K562 (cell line): ENCODE results near the gene DAGLB. TPM values are rescaled to one million over a fixed set of nuclear protein-coding genes. Genes with fewer than 3 reads are reported as not detected.
A peak's percentile ranks its signal among the peaks of the same experiment; 100 is the strongest.

ENCODE experiments used
- BHLHE40 ChIP-seq: IDR thresholded peaks from 2 replicates; pipeline ENCODE4 v1.6.1; 2011; ENCODE audit warnings: low read length, improper control_type of control experiment
- CBX3 ChIP-seq, 2 experiments: IDR thresholded peaks; 1 replicate in 1 of 2; 2 replicates in 1 of 2; pipeline ENCODE4 v1.6.1; 2012; ENCODE audit warnings: inconsistent platforms in 2 of 2, low read length in 2 of 2, borderline replicate concordance in 1 of 2, control low read depth in 1 of 2
- CREB3 ChIP-seq: fragments of 450-650 bp; conservative IDR thresholded peaks from 2 replicates; pipeline ENCODE4 v1.6.1; 2016; ENCODE audit warnings: missing genetic modification characterization, low read depth, mild to moderate bottlenecking, missing compliant biosample characterization, moderate library complexity
- FOSL1 ChIP-seq: fragments of 200-800 bp; sonication (Bioruptor generic); conservative IDR thresholded peaks from 2 replicates; pipeline ENCODE4 v1.6.1; 2016; ENCODE audit warnings: missing genetic modification characterization, missing compliant biosample characterization
- FOXK1 ChIP-seq: sonication (generic); formaldehyde crosslinking; IDR thresholded peaks from 2 replicates; pipeline ENCODE4 v1.8.0; 2022; ENCODE audit warnings: missing genetic modification reagents, mild to moderate bottlenecking, borderline replicate concordance
- RNF2 ChIP-seq: sonication (generic); IDR thresholded peaks from 2 replicates; pipeline ENCODE4 v1.6.1; 2016
- SMARCC2 ChIP-seq: fragments of 450-650 bp; IDR thresholded peaks from 2 replicates; pipeline ENCODE4 v1.6.1; 2017; ENCODE audit warnings: antibody characterized with exemption, moderate library complexity, mild to moderate bottlenecking, low read depth
- ZC3H4 ChIP-seq: sonication (generic); formaldehyde crosslinking; IDR thresholded peaks from 2 replicates; pipeline ENCODE4 v1.9.0; 2021; ENCODE audit warnings: missing genetic modification reagents, borderline replicate concordance
- ZNF263 ChIP-seq: sonication (generic); formaldehyde crosslinking; IDR thresholded peaks from 2 replicates; pipeline ENCODE4 v1.8.0; 2022; ENCODE audit warnings: mild to moderate bottlenecking, missing genetic modification reagents, borderline replicate concordance
- ZNF280A ChIP-seq: fragments of 450-650 bp; IDR thresholded peaks from 2 replicates; pipeline ENCODE4 v1.6.1; 2018; ENCODE audit warnings: mild to moderate bottlenecking, low read depth; ENCODE audit not compliant: partially characterized antibody
- polyA plus RNA-seq, 8 experiments: library from polyadenylated mRNA; depleted of rRNA in 4 of 8; stranded (reverse) in 5 of 8; unstranded in 3 of 8; fragments of >200 nt; fragmentation: Nextera tagmentation in 2 of 8; fragmentation: Illumina TruSeq in 1 of 8; extraction: Ambion mirVana in 2 of 8; extraction: Trizol in 1 of 8; gene quantifications; 2 replicates each; pipeline versions ENCODE4 v1.2.1 to v1.2.3, GENCODE V29; 2011 to 2014; ENCODE audit warnings: inconsistent platforms in 1 of 8, missing spikeins in 1 of 8
- total RNA-seq, 7 experiments: library from RNA; depleted of rRNA in 6 of 7; stranded (reverse); fragments of >200 nt in 6 of 7; fragmentation: Illumina TruSeq in 2 of 7; extraction: Trizol in 2 of 7; gene quantifications; 2 replicates each; pipeline versions ENCODE4 v1.2.1 to v1.2.3, GENCODE V29; 2011 to 2021; ENCODE audit warnings: low replicate concordance in 1 of 7
- TF ChIP-seq, protein P1 (sequence below), 2 experiments: fragments of 450-650 bp; conservative IDR thresholded peaks; 2 replicates each; pipeline ENCODE4 v1.6.1; 2017; ENCODE audit warnings: mild to moderate bottlenecking in 2 of 2, moderate library complexity in 2 of 2
- TF ChIP-seq, protein P2 (sequence below): fragments of 450-650 bp; IDR thresholded peaks from 2 replicates; pipeline ENCODE4 v1.6.1; 2018; ENCODE audit not compliant: partially characterized antibody

DAGLB gene
- total and polyA plus RNA-seq, 9 of the 15 experiments (the other 6 are each of a cell fraction or from before 2014, with no cell fraction given): 0.92 to 16.4 (median 9.3) TPM

- TF ChIP-seq, protein P1, sequence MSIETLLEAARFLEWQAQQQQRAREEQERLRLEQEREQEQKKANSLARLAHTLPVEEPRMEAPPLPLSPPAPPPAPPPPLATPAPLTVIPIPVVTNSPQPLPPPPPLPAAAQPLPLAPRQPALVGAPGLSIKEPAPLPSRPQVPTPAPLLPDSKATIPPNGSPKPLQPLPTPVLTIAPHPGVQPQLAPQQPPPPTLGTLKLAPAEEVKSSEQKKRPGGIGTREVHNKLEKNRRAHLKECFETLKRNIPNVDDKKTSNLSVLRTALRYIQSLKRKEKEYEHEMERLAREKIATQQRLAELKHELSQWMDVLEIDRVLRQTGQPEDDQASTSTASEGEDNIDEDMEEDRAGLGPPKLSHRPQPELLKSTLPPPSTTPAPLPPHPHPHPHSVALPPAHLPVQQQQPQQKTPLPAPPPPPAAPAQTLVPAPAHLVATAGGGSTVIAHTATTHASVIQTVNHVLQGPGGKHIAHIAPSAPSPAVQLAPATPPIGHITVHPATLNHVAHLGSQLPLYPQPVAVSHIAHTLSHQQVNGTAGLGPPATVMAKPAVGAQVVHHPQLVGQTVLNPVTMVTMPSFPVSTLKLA (conservative IDR thresholded peaks at IDR 0.05): 0 out of 4 replicates have a peak, but pooled peaks of 1 of the 2 experiments have one; percentile 65
- 0 out of 2 replicates have a peak, but pooled peaks have one; percentile 15 for TF ChIP-seq SMARCC2
- TF ChIP-seq ZNF263 (CRISPR knock-in tag): peak; percentile 7; the same call in 1 of the 2 replicates
- TF ChIP-seq CBX3 (IDR thresholded peaks at IDR 0.05; ENCODE audit: borderline replicate concordance in 1 of 2, low read length in 2 of 2): peak in 1 of 2 experiments; percentile 60; a peak in 1 of 3 replicates
- 0 out of 2 replicates have a peak, but pooled peaks have one; percentile 80 for TF ChIP-seq FOXK1 (CRISPR knock-in tag)
- TF ChIP-seq FOSL1 (tag): peak; percentile 64
- peak; percentile 57; the same call in 1 of the 2 replicates for TF ChIP-seq BHLHE40
- TF ChIP-seq ZC3H4: peak; percentile 35; the same call in 1 of the 2 replicates
- 0 out of 2 replicates have a peak, but pooled peaks have one; percentile 20 for TF ChIP-seq CREB3 (tag)
- TF ChIP-seq, protein P2, sequence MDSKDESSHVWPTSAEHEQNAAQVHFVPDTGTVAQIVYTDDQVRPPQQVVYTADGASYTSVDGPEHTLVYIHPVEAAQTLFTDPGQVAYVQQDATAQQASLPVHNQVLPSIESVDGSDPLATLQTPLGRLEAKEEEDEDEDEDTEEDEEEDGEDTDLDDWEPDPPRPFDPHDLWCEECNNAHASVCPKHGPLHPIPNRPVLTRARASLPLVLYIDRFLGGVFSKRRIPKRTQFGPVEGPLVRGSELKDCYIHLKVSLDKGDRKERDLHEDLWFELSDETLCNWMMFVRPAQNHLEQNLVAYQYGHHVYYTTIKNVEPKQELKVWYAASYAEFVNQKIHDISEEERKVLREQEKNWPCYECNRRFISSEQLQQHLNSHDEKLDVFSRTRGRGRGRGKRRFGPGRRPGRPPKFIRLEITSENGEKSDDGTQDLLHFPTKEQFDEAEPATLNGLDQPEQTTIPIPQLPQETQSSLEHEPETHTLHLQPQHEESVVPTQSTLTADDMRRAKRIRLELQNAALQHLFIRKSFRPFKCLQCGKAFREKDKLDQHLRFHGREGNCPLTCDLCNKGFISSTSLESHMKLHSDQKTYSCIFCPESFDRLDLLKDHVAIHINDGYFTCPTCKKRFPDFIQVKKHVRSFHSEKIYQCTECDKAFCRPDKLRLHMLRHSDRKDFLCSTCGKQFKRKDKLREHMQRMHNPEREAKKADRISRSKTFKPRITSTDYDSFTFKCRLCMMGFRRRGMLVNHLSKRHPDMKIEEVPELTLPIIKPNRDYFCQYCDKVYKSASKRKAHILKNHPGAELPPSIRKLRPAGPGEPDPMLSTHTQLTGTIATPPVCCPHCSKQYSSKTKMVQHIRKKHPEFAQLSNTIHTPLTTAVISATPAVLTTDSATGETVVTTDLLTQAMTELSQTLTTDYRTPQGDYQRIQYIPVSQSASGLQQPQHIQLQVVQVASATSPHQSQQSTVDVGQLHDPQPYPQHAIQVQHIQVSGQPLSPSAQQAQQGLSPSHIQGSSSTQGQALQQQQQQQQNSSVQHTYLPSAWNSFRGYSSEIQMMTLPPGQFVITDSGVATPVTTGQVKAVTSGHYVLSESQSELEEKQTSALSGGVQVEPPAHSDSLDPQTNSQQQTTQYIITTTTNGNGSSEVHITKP: peak; percentile 38
- TF ChIP-seq RNF2: 0 out of 2 replicates have a peak, but pooled peaks have one; percentile 29
- no peak for TF ChIP-seq ZNF280A
Observed at GRCh38 chr7:6446838-6447580, 745 bp downstream of the DAGLB start (continued).
